ENCODE measurements around the gene OLA1.

- TF ChIP-seq EZH2 (IDR thresholded peaks at IDR 0.05) (no peak), FOXP2 (optimal IDR thresholded peaks at IDR 0.05; ENCODE audit: control extremely low read depth, extremely low read length, insufficient read depth) (no peak), POLR2AphosphoS5 (IDR thresholded peaks at IDR 0.05; ENCODE audit: borderline replicate concordance, low read depth, low read length) (no peak)
Measured at GRCh38 chr2:174080672-174081121, 167.6 kb downstream of the OLA1 start.

Measured in SK-N-MC (cell line).